ENCODE data around the gene CEP120. TPM values are rescaled to one million over a fixed set of nuclear protein-coding genes. Genes with fewer than 3 reads are reported as not detected.
"Not testable (repeated sequence)": the region's sequence is repeated elsewhere in the genome, so short reads cannot be mapped to it uniquely, and the experiment has no call there.

CEP120 gene
- 10.3 TPM for polyA plus RNA-seq (2013, experiment 1 of 2)
- 10.2 TPM for polyA plus RNA-seq (2013, experiment 2 of 2)

DNA sequence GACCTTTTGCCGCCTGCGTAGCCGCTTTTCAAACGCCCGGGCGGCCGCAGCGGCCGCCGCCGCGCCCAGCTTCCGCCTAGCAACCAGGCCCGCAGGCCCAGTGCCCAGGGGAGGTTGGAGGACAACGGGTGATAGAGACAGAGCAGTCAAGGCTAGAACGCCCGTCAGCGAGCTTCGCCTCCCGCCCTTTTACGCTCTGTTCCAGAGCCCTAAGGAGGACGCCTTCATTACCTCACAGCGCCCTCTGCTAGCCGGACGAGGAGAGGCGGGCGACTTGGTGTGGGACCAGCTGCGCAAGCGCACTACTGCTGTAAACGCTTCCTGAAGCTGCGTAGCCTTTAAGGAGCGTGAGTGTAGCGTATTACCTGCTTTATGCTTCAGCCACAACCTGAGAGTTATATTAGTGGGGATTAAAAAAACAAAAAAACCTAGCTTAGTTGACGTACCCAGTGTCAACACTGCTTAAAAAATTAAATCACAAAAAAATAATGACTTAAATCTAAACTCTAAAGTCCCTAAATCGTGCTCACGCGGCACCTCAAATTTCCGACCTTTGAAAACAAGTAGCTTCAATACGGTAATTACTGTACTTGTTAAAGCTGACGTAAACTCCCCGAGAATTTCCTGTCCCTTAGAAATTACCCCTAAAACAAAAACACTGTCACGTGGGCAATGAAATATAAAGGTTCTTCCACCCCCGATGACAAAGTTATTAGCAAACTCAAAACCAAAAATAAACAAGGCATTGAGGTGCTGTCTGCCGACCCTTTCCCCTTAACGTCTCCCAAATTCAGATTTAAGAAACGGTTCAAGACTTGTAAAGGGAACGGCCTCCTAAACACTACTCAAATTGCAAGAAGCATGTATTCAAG, at the start of gene CEP120:
Gene CEP120, minus strand, starts transcription at position 126 of the 872 bp plus-strand sequence. CDS start 405 bp downstream, outside the sequence.
- H3K36me3 ChIP-seq (ENCODE audit: control insufficient read depth, insufficient read depth, low read length): no peaks in the 10 kb centered on the region
- H3K27ac ChIP-seq (ENCODE audit: low read depth, low read length): peak within 1 kb of the TSS; percentile 76
- peak within 1 kb of the TSS; percentile 92 for H3K9ac ChIP-seq (ENCODE audit: low read length)
- H3K79me2 ChIP-seq (ENCODE audit: control insufficient read depth, insufficient read depth, low read length): peaks cover 14% of the 10 kb centered on the region
- DNase-seq: peak; percentile 100
- peaks cover 9% of the 10 kb centered on the region for H3K79me1 ChIP-seq (ENCODE audit: low read length)
- H4K8ac ChIP-seq (ENCODE audit: low read depth, low read length): peak within 1 kb of the TSS; percentile 82
- H3K56ac ChIP-seq (ENCODE audit: low read length): peak within 1 kb of the TSS; percentile 96
- H3K4me3 ChIP-seq (ENCODE audit: low read length): peak within 1 kb of the TSS; percentile 90
- peak within 1 kb of the TSS; percentile 16 for H3K4ac ChIP-seq (ENCODE audit: low read depth, low read length)
- H2BK120ac ChIP-seq (ENCODE audit: low read depth, low read length): peak within 1 kb of the TSS; percentile 56
- H3K27me3 ChIP-seq (ENCODE audit: insufficient read depth, low read length, poor library complexity): no peaks in the 10 kb centered on the region
- no peak within 1 kb of the TSS for H2BK15ac ChIP-seq (replicated peaks; ENCODE audit: low read depth)
- peaks cover 5% of the 10 kb centered on the region for H3K4me1 ChIP-seq (ENCODE audit: control insufficient read depth, low read depth, low read length)
- H4K5ac ChIP-seq (ENCODE audit: low read length): peak within 1 kb of the TSS; percentile 17
- peak within 1 kb of the TSS; percentile 18 for H3K4me2 ChIP-seq (ENCODE audit: low read length)
- peak within 1 kb of the TSS; percentile 41 for H2BK5ac ChIP-seq (ENCODE audit: low read length)
- whole genome bisulfite sequencing (ENCODE audit: extremely low coverage, insufficient coverage, low lambda C conversion rate): no CpG with 5 or more reads among the region's 47 CpGs
- H2AK5ac ChIP-seq (ENCODE audit: low read length): no peak within 1 kb of the TSS
- peak within 1 kb of the TSS; percentile 84 for H3K18ac ChIP-seq (ENCODE audit: low read length)
- peak within 1 kb of the TSS; percentile 57 for H3K23ac ChIP-seq (ENCODE audit: low read length)

DNA sequence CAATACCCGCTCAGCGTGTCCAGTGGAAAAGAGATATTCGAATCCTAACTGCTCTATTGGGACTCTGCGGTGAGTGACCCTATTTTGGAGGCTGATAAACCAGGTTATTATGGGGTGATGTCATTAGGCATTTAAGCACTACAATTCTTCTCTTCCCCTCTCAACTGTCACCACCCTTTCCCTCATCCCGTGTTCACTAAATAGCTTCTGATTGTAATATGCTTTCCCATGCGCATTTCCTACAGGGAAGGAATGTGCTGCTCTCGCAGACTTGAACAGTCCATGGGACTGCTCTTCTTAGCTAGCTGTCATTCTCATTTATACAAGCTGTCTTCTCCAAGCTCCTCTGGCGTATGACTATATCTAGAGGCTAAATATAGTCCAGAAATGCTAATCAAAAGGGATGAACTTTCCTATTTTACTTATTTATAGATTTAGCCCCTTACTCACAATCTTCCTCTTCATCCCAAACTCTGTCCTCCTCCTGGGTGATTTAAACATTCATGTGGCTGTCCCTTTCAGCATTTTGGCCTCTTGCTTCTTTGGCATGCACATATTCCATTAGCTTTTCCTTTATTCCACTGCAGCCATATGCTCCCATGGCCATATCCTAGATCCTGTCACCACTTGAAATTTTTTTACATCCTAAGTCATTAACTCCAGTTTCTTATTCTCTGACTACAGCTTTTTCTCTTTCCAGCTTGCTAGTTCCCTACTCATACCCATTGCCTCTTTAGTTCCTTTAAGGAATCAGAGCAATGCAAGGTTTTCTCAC, 49.1 kb upstream of the CEP120 start:
- Histone ChIP-seq H3K4ac (ENCODE audit: low read depth, low read length) (no peak overlapping the region), H3K4me2 (ENCODE audit: low read length) (no peak overlapping the region), H3K9ac (ENCODE audit: low read length) (no peak overlapping the region), H3K79me1 (ENCODE audit: low read length) (no peaks in the 10 kb centered on the region), H2BK120ac (ENCODE audit: low read depth, low read length) (no peak overlapping the region), H3K4me3 (ENCODE audit: low read length) (no peak overlapping the region), H3K79me2 (ENCODE audit: control insufficient read depth, insufficient read depth, low read length) (no peaks in the 10 kb centered on the region), H4K5ac (ENCODE audit: low read length) (no peak overlapping the region), H3K18ac (ENCODE audit: low read length) (no peak overlapping the region), H2BK5ac (ENCODE audit: low read length) (no peak overlapping the region), H3K56ac (ENCODE audit: low read length) (no peak overlapping the region), H3K36me3 (ENCODE audit: control insufficient read depth, insufficient read depth, low read length) (no peaks in the 10 kb centered on the region), H3K27ac (ENCODE audit: low read depth, low read length) (no peak overlapping the region), H3K4me1 (ENCODE audit: control insufficient read depth, low read depth, low read length) (no peaks in the 10 kb centered on the region), H3K27me3 (ENCODE audit: insufficient read depth, low read length, poor library complexity) (no peaks in the 10 kb centered on the region), H3K23ac (ENCODE audit: low read length) (no peak overlapping the region), H4K8ac (ENCODE audit: low read depth, low read length) (no peak overlapping the region), H2BK15ac (replicated peaks; ENCODE audit: low read depth) (no peak overlapping the region), H2AK5ac (ENCODE audit: low read length) (no peak overlapping the region)
- no CpG with 5 or more reads among the region's 8 CpGs for WGBS (ENCODE audit: extremely low coverage, insufficient coverage, low lambda C conversion rate)
- DNase-seq: no peak

- DNase-seq: no peak
- H3K18ac ChIP-seq (ENCODE audit: low read length): no peak overlapping the region
- no peaks in the 10 kb centered on the region for H3K79me1 ChIP-seq (ENCODE audit: low read length)
- H4K5ac ChIP-seq (ENCODE audit: low read length): no peak overlapping the region
- H3K23ac ChIP-seq (ENCODE audit: low read length): no peak overlapping the region
- H3K4me2 ChIP-seq (ENCODE audit: low read length): no peak overlapping the region
- H3K9ac ChIP-seq (ENCODE audit: low read length): no peak overlapping the region
- H3K4me3 ChIP-seq (ENCODE audit: low read length): no peak overlapping the region
- H3K4me1 ChIP-seq (ENCODE audit: control insufficient read depth, low read depth, low read length): no peaks in the 10 kb centered on the region
- no peaks in the 10 kb centered on the region for H3K27me3 ChIP-seq (ENCODE audit: insufficient read depth, low read length, poor library complexity)
- no peak overlapping the region for H3K27ac ChIP-seq (ENCODE audit: low read depth, low read length)
- H2AK5ac ChIP-seq (ENCODE audit: low read length): no peak overlapping the region
- H2BK5ac ChIP-seq (ENCODE audit: low read length): no peak overlapping the region
- no peak overlapping the region for H3K56ac ChIP-seq (ENCODE audit: low read length)
- no peak overlapping the region for H2BK120ac ChIP-seq (ENCODE audit: low read depth, low read length)
- WGBS (ENCODE audit: extremely low coverage, insufficient coverage, low lambda C conversion rate): no CpG with 5 or more reads among the region's 3 CpGs
- H3K79me2 ChIP-seq (ENCODE audit: control insufficient read depth, insufficient read depth, low read length): no peaks in the 10 kb centered on the region
- H2BK15ac ChIP-seq (replicated peaks; ENCODE audit: low read depth): no peak overlapping the region
- no peak overlapping the region for H3K4ac ChIP-seq (ENCODE audit: low read depth, low read length)
- H4K8ac ChIP-seq (ENCODE audit: low read depth, low read length): no peak overlapping the region
- H3K36me3 ChIP-seq (ENCODE audit: control insufficient read depth, insufficient read depth, low read length): no peaks in the 10 kb centered on the region
Observed at GRCh38 chr5:123471385-123471784, 48.2 kb upstream of the CEP120 start.

DNA sequence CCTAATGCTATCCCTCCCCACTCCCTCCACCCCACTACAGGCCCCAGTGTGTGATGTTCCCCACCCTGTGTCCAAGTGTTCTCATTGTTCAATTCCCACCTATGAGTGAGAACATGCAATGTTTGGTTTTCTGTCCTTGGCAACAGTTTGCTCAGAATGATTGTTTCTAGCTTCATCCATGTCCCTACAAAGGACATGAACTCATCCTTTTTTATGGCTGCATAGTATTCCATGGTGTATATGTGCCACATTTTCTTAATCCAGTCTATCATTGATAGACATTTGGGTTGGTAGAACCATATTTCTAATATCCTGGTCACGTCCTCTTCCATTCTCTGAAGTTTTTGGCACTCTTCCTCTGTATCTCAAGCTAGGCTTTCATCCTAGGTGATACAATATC, 43.6 kb upstream of the CEP120 start:
- H3K36me3 ChIP-seq (ENCODE audit: control insufficient read depth, insufficient read depth, low read length); H3K23ac ChIP-seq (ENCODE audit: low read length); H3K4me3 ChIP-seq (ENCODE audit: low read length); H3K9ac ChIP-seq (ENCODE audit: low read length); H2BK15ac ChIP-seq (replicated peaks; ENCODE audit: low read depth); H3K79me2 ChIP-seq (ENCODE audit: control insufficient read depth, insufficient read depth, low read length); H3K4me1 ChIP-seq (ENCODE audit: control insufficient read depth, low read depth, low read length); DNase-seq; H3K79me1 ChIP-seq (ENCODE audit: low read length); H3K27ac ChIP-seq (ENCODE audit: low read depth, low read length); H3K18ac ChIP-seq (ENCODE audit: low read length); H2BK120ac ChIP-seq (ENCODE audit: low read depth, low read length); H3K4ac ChIP-seq (ENCODE audit: low read depth, low read length); H3K27me3 ChIP-seq (ENCODE audit: insufficient read depth, low read length, poor library complexity); H4K5ac ChIP-seq (ENCODE audit: low read length); H4K8ac ChIP-seq (ENCODE audit: low read depth, low read length); H3K4me2 ChIP-seq (ENCODE audit: low read length); H2BK5ac ChIP-seq (ENCODE audit: low read length); H3K56ac ChIP-seq (ENCODE audit: low read length); H2AK5ac ChIP-seq (ENCODE audit: low read length): not testable (repeated sequence)
- WGBS (ENCODE audit: extremely low coverage, insufficient coverage, low lambda C conversion rate): no CpG with 5 or more reads among the region's 1 CpG

- Histone ChIP-seq H4K5ac (ENCODE audit: low read length) (no peak overlapping the region), H2BK15ac (replicated peaks; ENCODE audit: low read depth) (no peak overlapping the region), H3K27me3 (ENCODE audit: insufficient read depth, low read length, poor library complexity) (no peaks in the 10 kb centered on the region), H3K56ac (ENCODE audit: low read length) (no peak overlapping the region), H3K23ac (ENCODE audit: low read length) (no peak overlapping the region), H2BK120ac (ENCODE audit: low read depth, low read length) (no peak overlapping the region), H3K27ac (ENCODE audit: low read depth, low read length) (no peak overlapping the region), H4K8ac (ENCODE audit: low read depth, low read length) (no peak overlapping the region), H3K18ac (ENCODE audit: low read length) (no peak overlapping the region), H3K4me3 (ENCODE audit: low read length) (no peak overlapping the region), H3K4me1 (ENCODE audit: control insufficient read depth, low read depth, low read length) (no peaks in the 10 kb centered on the region), H3K9ac (ENCODE audit: low read length) (no peak overlapping the region), H3K4ac (ENCODE audit: low read depth, low read length) (no peak overlapping the region), H3K36me3 (ENCODE audit: control insufficient read depth, insufficient read depth, low read length) (no peaks in the 10 kb centered on the region), H2AK5ac (ENCODE audit: low read length) (no peak overlapping the region), H3K79me1 (ENCODE audit: low read length) (no peaks in the 10 kb centered on the region), H3K4me2 (ENCODE audit: low read length) (no peak overlapping the region), H3K79me2 (ENCODE audit: control insufficient read depth, insufficient read depth, low read length) (no peaks in the 10 kb centered on the region), H2BK5ac (ENCODE audit: low read length) (no peak overlapping the region)
- WGBS (ENCODE audit: extremely low coverage, insufficient coverage, low lambda C conversion rate): no CpG with 5 or more reads among the region's 2 CpGs
- DNase-seq: peak; percentile 86
Observed at GRCh38 chr5:123460296-123460729, 37.1 kb upstream of the CEP120 start.

Data from mesendoderm (in vitro differentiated cells).